Kidney epithelial cell (primary cell): ENCODE data around the gene PHLDA2. TPM values are rescaled to one million over a fixed set of nuclear protein-coding genes. Genes with fewer than 3 reads are reported as not detected.
"Not testable (repeated sequence)": the region's sequence is repeated elsewhere in the genome, so short reads cannot be mapped to it uniquely, and the experiment has no call there.

Experiments
- DNase-seq: peaks from one replicate; pipeline ENCODE4 v3.0.0-alpha.2; 2010; ENCODE audit warnings: low read depth
- H3K27me3 ChIP-seq: 2 replicates; pipeline ENCODE4 v1.6.0; 2011; ENCODE audit warnings: low read length; ENCODE audit not compliant: control insufficient read depth, insufficient read depth
- H3K36me3 ChIP-seq: 2 replicates; pipeline ENCODE4 v1.5.1; 2011; ENCODE audit warnings: low read length; ENCODE audit not compliant: control insufficient read depth, insufficient read depth
- H3K4me3 ChIP-seq: 2 replicates; pipeline ENCODE4 v1.5.1; 2011; ENCODE audit warnings: low read depth, mild to moderate bottlenecking, control low read depth, low read length
- CTCF ChIP-seq: IDR thresholded peaks from 2 replicates; pipeline ENCODE4 v1.5.1; 2011; ENCODE audit warnings: mild to moderate bottlenecking, moderate library complexity, low read length, control low read depth, inconsistent platforms; ENCODE audit not compliant: insufficient read depth, poor library complexity, severe bottlenecking
- total RNA-seq: library from RNA; depleted of rRNA; stranded (reverse); fragments of >200 nt; gene quantifications from 2 replicates; pipeline ENCODE4 v1.2.3, GENCODE V29; 2015

The PHLDA2 gene
- total RNA-seq, 1 donor from 2014 or later: 32.8 TPM

- no peak for TF ChIP-seq CTCF
- peaks cover 6% of the 10 kb centered on the region for H3K27me3 ChIP-seq
- H3K36me3 ChIP-seq: no peaks in the 10 kb centered on the region
- no peak for DNase-seq
- no peak overlapping the region for H3K4me3 ChIP-seq
Observed at GRCh38 chr11:2910401-2910955, 18.7 kb downstream of the PHLDA2 start.

- no peak for DNase-seq
- no peak overlapping the region for H3K4me3 ChIP-seq
- TF ChIP-seq CTCF: no peak
Observed at GRCh38 chr11:2909133-2909902, 19.9 kb downstream of the PHLDA2 start.

GRCh38 chr11:2908130-2908529 is 21.1 kb downstream of the PHLDA2 start:
- Histone ChIP-seq H3K4me3 (no peak overlapping the region), H3K27me3 (peaks cover 6% of the 10 kb centered on the region), H3K36me3 (no peaks in the 10 kb centered on the region)
- TF ChIP-seq CTCF: no peak
- DNase-seq: no peak

More at GRCh38 chr11:2909133-2909902, 19.9 kb downstream of the PHLDA2 start:
- Histone ChIP-seq H3K36me3 (no peaks in the 10 kb centered on the region), H3K27me3 (peaks cover 6% of the 10 kb centered on the region)

GRCh38 chr11:2905299-2905698 is 23.9 kb downstream of the PHLDA2 start:
- not testable (repeated sequence) for H3K36me3 ChIP-seq, DNase-seq, H3K27me3 ChIP-seq, H3K4me3 ChIP-seq

GRCh38 chr11:2904153-2905052 is 24.8 kb downstream of the PHLDA2 start:
- no peak for TF ChIP-seq CTCF
- H3K4me3 ChIP-seq: no peak overlapping the region
- no peak for DNase-seq

GRCh38 chr11:2903672-2904011 is 25.6 kb downstream of the PHLDA2 start:
- H3K36me3 ChIP-seq: no peaks in the 10 kb centered on the region
- H3K4me3 ChIP-seq: no peak overlapping the region
- DNase-seq: no peak
- no peaks in the 10 kb centered on the region for H3K27me3 ChIP-seq
- TF ChIP-seq CTCF: no peak

More at GRCh38 chr11:2904153-2905052, 24.8 kb downstream of the PHLDA2 start:
- Histone ChIP-seq H3K27me3 (peaks cover 3% of the 10 kb centered on the region), H3K36me3 (no peaks in the 10 kb centered on the region)
